Measurements from ENCODE around the gene HNF1A. TPM values are rescaled to one million over a fixed set of nuclear protein-coding genes. Genes with fewer than 3 reads are reported as not detected.

HNF1A gene
- total RNA-seq, 4 donors from 2014 or later: not detected

- no peak for TF ChIP-seq CTCF (IDR thresholded peaks at IDR 0.05; ENCODE audit: low read depth)
These were observed 48.1 kb downstream of the HNF1A start for GRCh38 chr12:121026274-121027045.

- TF ChIP-seq CTCF (IDR thresholded peaks at IDR 0.05; ENCODE audit: low read depth): no peak
These were observed 52.4 kb downstream of the HNF1A start for GRCh38 chr12:121030576-121031212.

GRCh38 chr12:121033625-121034349 is 55.4 kb downstream of the HNF1A start:
- TF ChIP-seq CTCF (IDR thresholded peaks at IDR 0.05; ENCODE audit: low read depth): no peak

- TF ChIP-seq CTCF (IDR thresholded peaks at IDR 0.05; ENCODE audit: low read depth): no peak
These were observed 56.4 kb downstream of the HNF1A start for GRCh38 chr12:121034616-121035305.

GRCh38 chr12:121036810-121037326 is 58.5 kb downstream of the HNF1A start:
- TF ChIP-seq CTCF (IDR thresholded peaks at IDR 0.05; ENCODE audit: low read depth): no peak

- no peak for TF ChIP-seq CTCF (IDR thresholded peaks at IDR 0.05; ENCODE audit: low read depth)
These were observed 60.7 kb downstream of the HNF1A start, which contains the start of gene OASL for GRCh38 chr12:121038861-121039668. Gene OASL (minus strand): TSS chr12:121039246. CDS start chr12:121038971, 275 bp downstream.

All from subcutaneous adipose tissue (tissue), 4 donors.